NCI-H146 treated with DMSO at 0.1 percent for 48 hours (cell line): ENCODE measurements around the gene FETUB.

Experiments
- DNase-seq: peaks from one replicate; lab custom pipeline; 2025; ENCODE audit not compliant: unreplicated experiment; lab: John Stamatoyannopoulos, UW

Gene FETUB

GRCh38 chr3:186635532-186635931 lies 4.7 kb upstream of the FETUB start:
- no peak for DNase-seq

GRCh38 chr3:186636536-186636935 lies 3.7 kb upstream of the FETUB start:
- no peak for DNase-seq

GRCh38 chr3:186637686-186638085 lies 2.5 kb upstream of the FETUB start:
- DNase-seq = no peak

- no peak for DNase-seq
Measured at GRCh38 chr3:186638259-186638658, 1.9 kb upstream of the FETUB start.

- no peak for DNase-seq
Measured at GRCh38 chr3:186640473-186640818, 247 bp downstream of the FETUB start.

- DNase-seq = no peak
Measured at GRCh38 chr3:186640929-186641328, 730 bp downstream of the FETUB start.

- DNase-seq = no peak
Measured at GRCh38 chr3:186642014-186642413, 1.8 kb downstream of the FETUB start.

- DNase-seq = no peak
Measured at GRCh38 chr3:186643493-186643892, 3.3 kb downstream of the FETUB start.

GRCh38 chr3:186644683-186645082 lies 4.5 kb downstream of the FETUB start:
- DNase-seq = no peak

- no peak for DNase-seq
Measured at GRCh38 chr3:186646106-186646505, 5.9 kb downstream of the FETUB start.

GRCh38 chr3:186646841-186647240 lies 6.6 kb downstream of the FETUB start:
- DNase-seq = no peak

- DNase-seq = no peak
Measured at GRCh38 chr3:186648851-186649250, 8.7 kb downstream of the FETUB start.

- DNase-seq = no peak
Measured at GRCh38 chr3:186651678-186652215, 11.5 kb downstream of the FETUB start.

- DNase-seq = no peak
Measured at GRCh38 chr3:186653080-186653707, 13.0 kb downstream of the FETUB start.

- DNase-seq = no peak
Measured at GRCh38 chr3:186653984-186654383, 13.8 kb downstream of the FETUB start.

GRCh38 chr3:186663361-186664118 lies 23.3 kb downstream of the FETUB start:
- DNase-seq = no peak

GRCh38 chr3:186664119-186664495 lies 23.9 kb downstream of the FETUB start:
- no peak for DNase-seq

GRCh38 chr3:186664506-186664905 lies 24.3 kb downstream of the FETUB start:
- no peak for DNase-seq

GRCh38 chr3:186665625-186666188 lies 25.5 kb downstream of the FETUB start, which contains the start of gene HRG:
HRG (plus strand) TSS chr3:186666014; CDS start chr3:186666032, 18 bp downstream.
- no peak for DNase-seq

- DNase-seq = no peak
Measured at GRCh38 chr3:186668426-186668825, 28.2 kb downstream of the FETUB start.

GRCh38 chr3:186669378-186670084 lies 29.3 kb downstream of the FETUB start:
- no peak for DNase-seq

GRCh38 chr3:186670155-186670554 lies 30.0 kb downstream of the FETUB start:
- DNase-seq = no peak
